SK-N-DZ (cell line): Measurements from ENCODE around the gene HIVEP3.
"Not testable (repeated sequence)": the region's sequence is repeated elsewhere in the genome, so short reads cannot be mapped to it uniquely, and the experiment has no call there.

Source experiments
- DNase-seq: peaks from one replicate; pipeline ENCODE4 v3.0.0-alpha.2; 2015; ENCODE audit warnings: low spot score

Gene HIVEP3

DNA sequence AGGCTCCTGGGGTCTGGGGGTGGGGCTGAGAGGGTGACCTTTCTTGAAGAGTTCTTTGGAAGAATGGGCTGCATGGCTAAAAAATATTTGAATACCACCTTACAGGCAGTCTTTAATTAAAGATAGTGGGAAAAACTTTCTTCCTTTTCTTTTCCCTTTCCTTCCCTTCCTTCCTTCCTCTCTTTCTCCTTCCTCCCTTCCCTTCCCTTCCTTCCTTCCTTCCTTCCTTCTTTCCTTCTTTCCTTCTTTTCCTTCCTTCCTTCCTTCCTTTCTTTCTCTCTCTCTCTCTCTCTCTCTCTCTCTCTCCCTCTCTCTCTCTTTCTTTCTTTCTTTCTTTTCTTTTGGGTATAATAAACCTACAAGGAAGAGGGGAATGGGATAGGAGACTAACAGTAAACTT is 356.4 kb downstream of the HIVEP3 start:
- no peak for DNase-seq

DNA sequence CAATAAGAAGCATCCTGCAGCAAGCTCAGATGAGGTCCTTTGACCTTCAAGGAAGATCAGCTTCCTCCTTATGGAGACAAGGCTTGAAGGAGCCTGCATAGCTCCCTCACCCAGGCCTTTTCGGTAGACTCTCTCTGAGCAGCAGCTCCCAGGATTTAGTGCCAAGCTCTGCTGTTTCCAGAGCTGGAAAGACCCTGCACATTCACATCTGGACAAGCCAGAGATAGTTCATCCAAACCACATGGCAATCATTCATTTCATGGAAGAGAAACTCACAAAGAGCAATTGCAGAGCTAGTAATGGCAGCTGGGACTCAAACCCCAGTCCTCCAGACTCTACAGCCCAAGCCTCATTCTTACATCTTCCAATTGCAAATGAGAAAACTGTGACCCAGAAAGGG is 357.8 kb downstream of the HIVEP3 start:
- DNase-seq = no peak

- DNase-seq = no peak
Measured at GRCh38 chr1:41560496-41560895, 358.2 kb downstream of the HIVEP3 start.

DNA sequence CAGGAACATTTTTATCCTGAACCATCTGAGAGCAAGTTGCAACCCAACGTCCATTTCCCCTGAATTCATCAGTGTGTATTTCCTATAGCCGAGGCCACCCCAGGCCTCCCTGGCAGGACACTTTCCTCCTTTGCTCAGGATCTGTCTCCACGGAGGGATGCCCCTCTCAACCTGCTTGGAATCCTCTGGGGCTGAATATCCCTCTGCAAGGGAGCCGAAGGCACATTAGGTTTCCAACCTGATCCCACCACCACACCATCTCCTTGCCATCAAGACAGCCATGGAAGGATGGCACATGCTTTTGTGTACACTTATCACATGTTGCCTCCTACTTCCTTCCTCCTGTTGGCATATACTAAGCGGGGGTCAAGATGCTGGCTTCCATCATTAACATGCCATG is 359.4 kb downstream of the HIVEP3 start:
- no peak for DNase-seq

DNA sequence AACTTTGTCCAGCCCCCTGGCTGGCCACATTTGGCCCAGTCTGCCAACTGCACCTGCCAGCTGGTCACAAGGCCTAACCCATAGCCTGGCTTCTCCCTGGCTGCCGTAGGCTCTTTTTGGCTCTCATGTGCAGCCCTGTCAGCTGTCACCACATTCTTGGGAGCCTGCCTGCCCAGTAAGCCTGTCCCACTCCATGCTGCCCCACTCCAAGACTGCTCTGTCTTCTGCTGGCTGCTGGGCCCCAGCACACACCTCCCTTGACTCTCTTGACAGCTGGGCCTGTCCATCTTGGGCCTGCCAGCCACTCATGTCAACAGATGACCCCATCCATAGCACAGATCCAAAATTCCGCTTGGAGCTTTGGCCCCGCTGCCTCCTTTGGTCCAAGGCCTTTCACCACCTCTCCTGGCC is 360.0 kb downstream of the HIVEP3 start:
- no peak for DNase-seq

DNA sequence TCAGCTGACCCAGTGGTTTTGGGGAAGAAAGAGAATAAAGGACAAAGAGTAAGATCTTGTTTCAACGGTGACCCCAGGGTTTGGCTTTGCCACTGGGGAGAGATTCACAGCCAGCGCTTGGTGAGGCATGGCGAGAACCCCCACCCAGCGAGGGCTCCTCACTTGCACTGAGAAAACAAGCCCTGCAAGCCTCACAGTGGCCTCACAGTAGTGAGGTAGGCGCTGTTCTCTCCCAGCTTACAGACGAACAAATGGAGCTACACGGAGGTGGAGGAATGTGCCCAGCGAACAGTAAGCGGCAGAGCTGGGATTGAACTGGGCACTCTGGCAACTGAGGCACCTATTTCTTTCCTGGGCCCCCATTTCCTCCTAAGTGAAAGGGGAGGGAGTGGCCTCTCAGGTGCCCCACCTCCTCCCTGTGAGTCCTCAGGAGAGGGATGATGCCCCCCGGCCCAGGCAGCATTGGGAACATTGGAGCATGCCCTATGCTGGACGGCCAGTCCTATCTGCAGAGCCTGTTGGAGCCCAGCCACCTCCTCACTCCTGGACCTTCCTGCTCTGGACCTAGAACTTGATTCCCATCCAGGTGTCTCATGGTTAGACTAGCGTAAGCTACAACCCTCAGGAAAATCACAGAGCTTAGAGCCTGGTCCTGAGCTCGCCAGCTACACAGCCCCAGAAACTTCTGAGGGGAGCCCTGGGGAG is 360.8 kb downstream of the HIVEP3 start:
- DNase-seq = no peak

DNA sequence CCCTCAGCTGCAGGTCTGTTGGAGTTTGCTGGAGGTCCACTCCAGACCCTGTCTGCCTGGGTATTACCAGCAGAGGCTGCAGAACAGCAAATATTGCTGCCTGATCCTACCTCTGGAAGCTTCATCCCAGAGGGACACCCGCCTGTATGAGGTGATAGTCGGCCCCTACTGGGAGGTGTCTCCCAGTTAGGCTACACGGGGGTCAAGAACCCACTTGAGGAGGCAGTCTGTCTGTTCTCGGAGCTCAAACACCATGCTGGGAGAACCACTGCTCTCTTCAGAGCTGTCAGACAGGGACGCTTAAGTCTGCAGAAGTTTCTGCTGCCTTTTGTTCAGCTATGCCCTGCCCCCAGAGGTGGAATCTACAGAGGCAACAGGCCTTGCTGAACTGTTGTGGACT is 364.0 kb downstream of the HIVEP3 start:
- not testable (repeated sequence) for DNase-seq

- DNase-seq = no peak
Measured at GRCh38 chr1:41547781-41548560, 370.8 kb downstream of the HIVEP3 start.

DNA sequence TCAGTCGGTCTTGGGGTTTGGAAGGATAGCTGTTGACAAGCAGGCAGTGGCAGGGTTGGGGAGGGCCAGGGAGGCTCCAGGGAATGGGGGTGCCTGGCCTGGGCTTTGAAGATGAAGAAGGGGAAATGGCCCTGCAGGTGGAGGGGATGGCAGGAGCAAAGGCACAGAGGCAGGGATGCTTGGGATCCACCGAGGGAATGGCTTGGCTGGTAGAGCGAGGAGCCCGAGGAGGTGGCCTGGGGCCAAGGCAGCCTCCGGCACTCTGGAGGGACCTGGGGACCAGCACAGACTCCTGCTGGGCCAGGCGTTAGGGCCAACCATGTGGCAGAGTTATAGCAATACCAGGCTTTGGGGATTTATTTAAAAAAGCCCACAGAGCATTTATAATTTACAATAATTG is 371.4 kb downstream of the HIVEP3 start:
- DNase-seq = no peak

GRCh38 chr1:41546833-41547135 is 371.9 kb downstream of the HIVEP3 start:
- DNase-seq = no peak

DNA sequence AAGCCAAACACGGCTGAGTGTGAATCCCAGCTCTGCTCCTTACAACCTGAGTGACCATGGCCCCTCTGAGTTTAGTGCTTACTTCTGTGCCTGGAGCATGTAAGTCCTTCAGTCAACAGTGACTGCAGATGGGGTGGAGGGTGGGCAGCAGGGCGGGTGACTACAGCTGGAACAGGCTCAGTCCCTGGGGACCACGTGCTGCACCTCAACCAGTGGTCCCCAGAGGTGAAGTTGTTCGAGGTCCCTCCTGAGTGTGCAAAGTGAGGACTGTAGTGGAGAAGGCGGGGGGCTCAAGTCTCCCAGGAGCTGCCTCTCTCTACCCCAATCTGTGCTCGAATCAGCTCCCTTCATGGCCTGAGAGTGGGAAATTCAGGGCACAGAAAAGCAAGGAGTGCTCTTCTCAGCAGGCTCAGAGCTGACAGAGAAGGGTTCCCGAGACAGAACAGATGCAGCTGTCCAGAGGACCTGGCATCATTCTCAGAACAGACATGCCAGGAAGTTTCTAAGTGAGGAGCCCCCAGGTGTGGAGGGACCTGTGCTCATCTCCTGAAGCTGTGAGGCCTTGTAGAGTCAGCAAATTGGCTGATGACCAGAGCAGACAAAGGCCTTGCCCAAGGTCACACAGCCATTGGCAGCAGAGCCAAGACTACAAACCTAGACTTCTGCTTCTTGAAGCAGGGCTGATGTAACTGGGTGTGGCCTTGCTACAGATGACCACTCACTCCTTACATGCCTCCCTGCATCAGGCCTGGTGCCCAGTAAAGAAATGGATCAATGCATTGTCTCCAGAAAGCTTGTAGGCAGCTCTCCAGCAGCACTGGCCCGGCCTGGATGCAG is 372.5 kb downstream of the HIVEP3 start:
- no peak for DNase-seq

DNA sequence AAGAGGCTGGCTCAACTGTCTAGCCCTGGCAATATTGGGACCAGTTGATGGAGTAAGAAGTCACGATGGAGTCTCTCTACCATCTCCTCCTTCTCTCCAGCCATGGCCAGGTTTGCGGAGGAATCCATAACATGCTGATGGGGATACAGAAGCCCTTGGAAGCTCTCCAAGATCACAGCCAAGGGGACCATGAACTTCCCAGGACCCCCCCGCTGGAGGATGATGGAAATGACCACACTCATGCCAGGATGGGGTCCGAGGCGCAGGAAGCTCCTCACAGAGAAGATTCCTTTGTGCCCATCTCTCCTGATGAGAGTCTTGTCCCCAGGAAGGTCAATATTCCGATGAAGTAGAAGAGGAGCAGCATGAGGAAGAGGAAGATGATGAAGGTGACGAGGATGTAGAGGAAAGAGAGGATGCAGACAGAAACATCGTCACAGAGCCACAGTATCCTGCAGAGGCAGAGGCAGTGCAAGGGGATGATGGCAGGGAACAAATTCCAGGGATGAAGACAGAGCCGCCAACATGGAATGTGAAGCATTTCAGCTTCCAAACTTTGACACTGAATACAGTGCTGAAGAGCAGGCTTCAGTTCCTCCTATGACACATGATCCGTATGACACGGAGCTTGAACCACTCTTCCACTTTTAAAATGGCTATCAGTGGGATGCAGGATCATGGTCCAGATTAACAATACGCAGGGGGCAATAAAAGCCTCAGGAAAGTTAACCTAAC is 376.4 kb downstream of the HIVEP3 start:
- DNase-seq = no peak

GRCh38 chr1:41541592-41541952 is 377.1 kb downstream of the HIVEP3 start:
- DNase-seq = no peak

DNA sequence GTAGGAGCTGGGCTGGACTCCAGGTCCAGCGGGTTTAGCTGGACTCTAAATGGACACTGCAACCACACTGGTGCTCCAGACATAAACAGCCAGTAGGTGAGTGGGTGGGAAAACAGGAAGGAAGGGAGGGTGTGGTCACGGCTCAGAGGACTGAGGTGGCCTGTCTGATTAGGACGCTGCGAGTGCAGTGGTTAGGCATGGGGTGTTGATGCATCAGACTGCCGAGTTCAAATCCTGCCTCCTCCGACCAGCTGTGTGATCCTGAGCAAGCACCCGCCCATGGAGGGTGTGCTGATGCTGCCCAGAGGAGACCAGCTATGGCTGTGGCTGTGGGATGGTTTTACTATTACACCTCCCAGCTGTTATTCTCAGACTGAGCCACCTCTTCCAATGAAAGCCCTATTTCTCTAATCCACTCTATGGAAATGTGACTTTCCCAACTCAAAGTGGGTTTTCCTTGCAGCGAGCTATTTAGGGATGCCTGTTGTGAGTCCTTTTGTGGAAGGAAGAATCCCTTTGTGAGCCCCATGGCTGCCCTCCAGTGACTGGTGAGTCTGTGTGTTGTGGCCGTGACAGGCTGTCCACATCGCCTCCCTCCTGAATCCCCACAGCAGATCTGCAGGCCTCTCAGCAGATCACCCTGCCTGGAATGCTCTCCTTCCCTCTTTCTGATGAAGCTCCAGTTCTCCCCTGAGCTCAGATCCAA is 377.7 kb downstream of the HIVEP3 start:
- no peak for DNase-seq

GRCh38 chr1:41539999-41540398 is 378.7 kb downstream of the HIVEP3 start:
- no peak for DNase-seq

- no peak for DNase-seq
Measured at GRCh38 chr1:41539418-41539805, 379.3 kb downstream of the HIVEP3 start.

GRCh38 chr1:41538741-41539417 is 379.8 kb downstream of the HIVEP3 start:
- DNase-seq = no peak

- DNase-seq = no peak
Measured at GRCh38 chr1:41537788-41538351, 380.9 kb downstream of the HIVEP3 start.

DNA sequence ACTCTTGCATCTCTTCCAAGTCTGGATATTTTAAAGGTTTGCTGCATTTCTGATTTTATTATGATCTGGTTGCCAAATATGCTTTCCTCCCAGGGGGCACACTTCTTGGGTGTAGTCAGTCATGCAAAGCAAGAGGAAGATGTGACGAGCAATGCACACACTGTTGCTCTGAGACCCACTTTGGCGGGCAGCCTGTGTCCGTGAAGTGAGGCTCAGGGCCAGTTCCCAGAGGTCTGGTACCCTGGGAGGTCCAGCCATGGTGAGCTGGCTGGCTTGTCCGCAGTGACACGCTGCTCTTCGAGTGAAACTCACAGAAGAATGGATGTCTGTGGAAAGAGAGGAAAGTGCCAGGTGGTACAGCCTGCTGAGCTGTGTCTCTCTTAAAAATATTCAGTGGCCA is 381.5 kb downstream of the HIVEP3 start:
- DNase-seq = no peak

DNA sequence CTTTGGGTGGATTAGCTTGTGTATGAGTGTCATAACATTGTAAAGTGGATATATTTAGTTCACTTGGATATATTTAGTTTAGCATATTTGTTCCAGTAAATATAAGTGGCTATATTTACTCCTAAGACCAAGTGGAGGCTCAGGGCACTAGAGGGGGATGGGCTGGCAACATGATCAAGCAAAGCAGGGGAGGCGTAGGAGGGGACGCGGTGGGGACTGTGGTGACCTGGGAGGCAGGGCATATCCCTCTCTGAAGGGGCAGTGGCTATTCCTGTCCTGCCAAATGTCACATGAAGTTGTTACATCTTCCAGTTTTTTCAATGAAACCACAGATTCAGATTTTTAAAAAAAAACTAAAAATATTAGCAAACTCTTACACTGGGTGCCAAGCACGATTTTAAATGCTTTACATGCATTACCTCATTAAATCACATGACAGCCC is 382.3 kb downstream of the HIVEP3 start:
- DNase-seq = no peak
